NCI-H510A (cell line): ENCODE data around the gene SPEN.
"Not testable (repeated sequence)": the region's sequence is repeated elsewhere in the genome, so short reads cannot be mapped to it uniquely, and the experiment has no call there.

Source experiments
- DNase-seq: peaks from one replicate; lab custom pipeline; 2025; lab: John Stamatoyannopoulos, UW

Gene SPEN

GRCh38 chr1:15900662-15901279, 53.3 kb downstream of the SPEN start:
- DNase-seq: no peak

- no peak for DNase-seq
Measured at GRCh38 chr1:15902882-15903281, 55.4 kb downstream of the SPEN start.

GRCh38 chr1:15908597-15908996, 61.1 kb downstream of the SPEN start:
- no peak for DNase-seq

GRCh38 chr1:15911141-15911540, 63.6 kb downstream of the SPEN start:
- DNase-seq: no peak

- DNase-seq: no peak
Measured at GRCh38 chr1:15911927-15912326, 64.4 kb downstream of the SPEN start.

GRCh38 chr1:15913607-15914006, 66.1 kb downstream of the SPEN start:
- DNase-seq: not testable (repeated sequence)

- no peak for DNase-seq
Measured at GRCh38 chr1:15915991-15916390, 68.5 kb downstream of the SPEN start.

- DNase-seq: no peak
Measured at GRCh38 chr1:15916417-15916816, 68.9 kb downstream of the SPEN start.

GRCh38 chr1:15916916-15917315, 69.4 kb downstream of the SPEN start:
- no peak for DNase-seq

GRCh38 chr1:15918962-15919715, 71.6 kb downstream of the SPEN start:
- DNase-seq: no peak

GRCh38 chr1:15923241-15923640, 75.7 kb downstream of the SPEN start:
- no peak for DNase-seq

GRCh38 chr1:15926448-15926847, 78.9 kb downstream of the SPEN start:
- DNase-seq: not testable (repeated sequence)

GRCh38 chr1:15928971-15929965, 81.8 kb downstream of the SPEN start:
- DNase-seq: no peak

- no peak for DNase-seq
Measured at GRCh38 chr1:15931401-15931800, 83.9 kb downstream of the SPEN start.

- no peak for DNase-seq
Measured at GRCh38 chr1:15931884-15932283, 84.4 kb downstream of the SPEN start.

- DNase-seq: no peak
Measured at GRCh38 chr1:15932612-15933011, 85.1 kb downstream of the SPEN start.

- no peak for DNase-seq
Measured at GRCh38 chr1:15933684-15934083, 86.2 kb downstream of the SPEN start.

GRCh38 chr1:15934211-15935055, 86.9 kb downstream of the SPEN start:
- no peak for DNase-seq

- DNase-seq: no peak
Measured at GRCh38 chr1:15935056-15935950, 87.8 kb downstream of the SPEN start.

- no peak for DNase-seq
Measured at GRCh38 chr1:15936025-15936424, 88.5 kb downstream of the SPEN start.

- DNase-seq: no peak
Measured at GRCh38 chr1:15937146-15937545, 89.6 kb downstream of the SPEN start.
